HG03045 (cell line): Measurements from ENCODE around the gene PYCARD.
A peak's percentile ranks its signal among the peaks of the same experiment; 100 is the strongest.
"Not testable (repeated sequence)": the region's sequence is repeated elsewhere in the genome, so short reads cannot be mapped to it uniquely, and the experiment has no call there.

Experiments
- ATAC-seq: cut with Tn5 transposase; IDR thresholded peaks from one replicate; pipeline ENCODE4 v1.9.1; 2021; ENCODE audit warnings: mild to moderate bottlenecking, moderate library complexity; ENCODE audit not compliant: unreplicated experiment

PYCARD gene

DNA sequence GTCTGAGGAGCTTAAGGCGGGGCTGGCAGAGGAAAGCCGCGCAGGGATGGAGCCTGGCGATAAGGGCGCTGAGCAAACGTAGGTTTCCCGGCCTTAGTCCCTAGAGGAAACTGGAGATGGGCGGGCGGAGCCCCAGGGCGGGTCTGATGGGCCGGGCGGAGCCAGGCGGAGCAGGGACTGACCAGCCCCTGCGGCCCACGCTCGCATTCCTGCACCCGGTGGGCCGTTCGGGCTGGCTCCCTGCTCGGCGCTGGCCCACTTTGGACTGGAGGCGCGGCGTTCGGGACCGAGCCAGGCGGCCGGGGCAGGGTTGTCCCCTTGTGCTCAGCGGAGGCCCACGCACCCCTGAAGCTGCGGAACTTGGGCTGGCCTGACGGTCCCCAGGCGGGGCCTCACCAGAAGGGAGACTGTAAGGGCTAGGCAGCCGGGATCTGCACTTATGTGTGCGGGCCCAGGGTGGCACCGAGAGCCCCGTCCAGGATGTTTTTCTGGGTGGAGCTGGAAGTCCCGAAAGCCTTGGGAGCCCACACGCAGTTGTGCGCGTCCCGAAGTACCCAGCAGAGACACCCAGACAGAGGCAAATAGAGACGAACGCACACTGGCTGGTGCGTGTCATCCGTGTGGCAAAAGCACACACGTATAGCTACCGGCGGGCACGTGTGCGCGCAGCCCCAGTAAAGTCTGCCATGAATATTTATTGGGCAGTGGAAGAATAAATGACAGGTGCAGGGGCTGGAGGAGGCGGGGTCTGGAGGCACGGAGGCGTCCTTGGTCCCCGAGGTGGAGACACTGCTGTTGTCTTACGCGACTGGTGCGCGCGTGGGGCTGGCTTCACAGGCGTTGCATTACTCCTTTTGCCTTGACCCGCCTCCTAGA, 13.0 kb upstream of the PYCARD start:
- ATAC-seq: no peak

DNA sequence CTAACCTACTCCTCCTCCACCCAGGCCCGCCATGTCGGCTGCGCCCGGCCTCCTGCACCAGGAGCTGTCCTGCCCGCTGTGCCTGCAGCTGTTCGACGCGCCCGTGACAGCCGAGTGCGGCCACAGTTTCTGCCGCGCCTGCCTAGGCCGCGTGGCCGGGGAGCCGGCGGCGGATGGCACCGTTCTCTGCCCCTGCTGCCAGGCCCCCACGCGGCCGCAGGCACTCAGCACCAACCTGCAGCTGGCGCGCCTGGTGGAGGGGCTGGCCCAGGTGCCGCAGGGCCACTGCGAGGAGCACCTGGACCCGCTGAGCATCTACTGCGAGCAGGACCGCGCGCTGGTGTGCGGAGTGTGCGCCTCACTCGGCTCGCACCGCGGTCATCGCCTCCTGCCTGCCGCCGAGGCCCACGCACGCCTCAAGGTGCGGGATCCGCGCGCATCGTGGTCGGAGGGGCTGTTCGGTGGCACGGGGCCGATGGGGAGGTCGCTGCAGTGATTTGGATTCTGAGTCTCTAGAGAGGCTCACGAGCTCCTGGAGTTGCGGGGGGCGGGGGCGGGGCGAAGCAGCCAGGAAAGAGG, 12.2 kb upstream of the PYCARD start:
- ATAC-seq: no peak

GRCh38 chr16:31213877-31214707, 11.5 kb upstream of the PYCARD start, which contains the start of gene TRIM72:
Gene TRIM72, plus strand, starts transcription at chr16:31214119. Its CDS starts 620 bp downstream, at chr16:31214739.
- no peak for ATAC-seq

GRCh38 chr16:31213342-31213741, 10.8 kb upstream of the PYCARD start:
- no peak for ATAC-seq

DNA sequence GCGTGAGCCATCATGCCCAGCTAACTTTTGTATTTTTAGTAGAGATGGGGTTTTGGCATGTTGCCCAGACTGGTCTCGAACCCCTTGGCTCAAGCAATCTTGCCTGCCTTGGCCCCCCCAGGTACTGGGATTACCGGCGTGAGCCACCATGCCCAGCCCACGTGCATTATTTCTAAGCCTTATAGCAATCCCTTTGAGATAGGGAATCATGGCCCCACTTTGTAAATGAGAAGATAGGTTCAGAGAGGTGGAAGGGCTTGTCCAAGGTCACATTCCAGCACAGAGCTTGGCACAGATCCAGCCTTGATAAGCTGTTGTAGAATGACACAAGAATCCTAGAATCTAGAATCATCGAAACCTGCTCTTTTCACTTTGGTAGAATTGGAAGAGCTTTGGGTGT, 4.2 kb upstream of the PYCARD start:
- ATAC-seq: no peak

GRCh38 chr16:31204871-31205666, 2.5 kb upstream of the PYCARD start:
- no peak for ATAC-seq

- peak; percentile 37 for ATAC-seq
These were observed 762 bp downstream of the PYCARD start for GRCh38 chr16:31201582-31202413.

DNA sequence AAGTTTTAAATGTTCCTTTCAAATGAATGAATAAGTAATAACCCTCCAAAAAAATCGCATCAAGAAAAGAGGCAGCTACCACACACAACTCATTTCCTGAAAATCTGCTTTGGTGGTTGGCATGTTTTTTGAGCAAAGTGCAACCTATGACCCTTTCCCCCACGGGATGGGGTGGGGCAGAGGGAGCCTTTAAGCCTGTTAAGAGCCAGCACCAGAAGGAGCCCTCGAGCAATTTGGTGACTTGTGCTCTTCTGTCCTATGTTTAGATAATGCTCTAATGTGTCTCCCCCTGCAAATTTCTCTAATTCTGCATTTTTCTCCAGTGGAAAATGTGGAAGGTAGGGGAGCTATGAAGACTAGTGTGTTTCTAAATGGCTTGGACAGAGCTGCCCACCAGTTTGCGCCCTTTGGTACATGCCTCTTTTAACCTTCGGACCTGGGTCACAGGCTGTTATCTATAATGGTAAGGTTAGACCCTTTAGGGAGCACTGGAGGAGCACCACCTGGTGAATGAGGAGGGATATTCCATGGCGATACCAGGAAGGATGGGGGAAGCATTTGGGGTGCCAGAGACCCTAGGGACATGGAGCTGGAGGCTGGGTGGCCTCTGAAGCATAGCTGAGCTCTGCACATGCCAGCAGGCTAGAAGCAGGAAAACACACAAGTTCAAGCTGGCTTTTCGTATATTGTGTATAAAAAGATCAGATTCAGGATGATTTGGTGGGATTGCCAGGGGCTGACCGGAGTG, 1.6 kb downstream of the PYCARD start:
- no peak for ATAC-seq

DNA sequence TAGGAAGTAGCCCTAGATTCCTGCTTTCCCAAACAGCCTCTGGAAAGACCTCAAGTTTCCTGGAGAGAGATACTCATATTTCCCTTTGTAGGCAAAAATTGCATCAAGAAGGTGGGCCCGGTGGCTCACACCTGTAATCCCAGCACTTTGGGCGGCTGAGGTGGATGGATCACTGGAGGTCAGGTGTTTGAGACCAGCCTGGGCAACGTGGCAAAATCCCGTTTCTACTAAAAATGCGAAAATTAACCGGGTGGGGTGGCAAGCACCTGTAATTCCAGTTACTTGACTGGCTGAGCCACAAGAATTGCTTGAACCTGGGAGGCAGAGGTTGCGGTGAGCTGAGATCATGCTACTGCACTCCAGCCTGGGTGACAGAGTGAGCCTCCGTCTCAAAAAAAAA, 2.4 kb downstream of the PYCARD start:
- ATAC-seq: not testable (repeated sequence)

DNA sequence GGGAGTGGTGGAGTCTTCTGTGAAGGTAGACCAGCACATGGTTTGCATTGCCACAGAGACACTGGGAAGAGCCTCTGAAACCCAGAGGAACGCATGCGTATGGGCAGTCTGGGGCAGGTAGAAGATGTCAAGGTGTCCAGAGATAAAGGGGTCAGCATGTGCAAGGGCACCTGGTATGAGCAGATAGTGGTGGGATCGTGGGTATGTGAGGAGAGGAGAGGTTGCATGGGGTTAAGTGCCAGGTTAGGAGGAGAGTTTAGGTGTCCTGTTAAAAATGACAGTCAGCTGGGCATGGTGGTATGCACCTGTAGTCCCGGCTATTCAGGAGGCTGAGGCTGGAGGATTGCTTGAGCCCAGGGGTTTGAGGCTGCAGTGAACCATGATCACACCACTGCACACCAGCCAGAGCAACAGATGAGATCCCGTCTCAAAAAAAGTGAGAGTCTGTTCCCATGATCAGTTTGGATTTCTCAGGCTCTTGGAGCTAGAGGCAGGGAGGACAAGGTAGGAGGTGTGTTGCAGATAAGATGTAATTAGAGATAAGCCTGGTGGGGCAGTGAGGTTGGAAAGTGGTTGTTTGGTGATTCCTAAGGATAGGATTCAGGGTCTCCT, 3.0 kb downstream of the PYCARD start:
- no peak for ATAC-seq

DNA sequence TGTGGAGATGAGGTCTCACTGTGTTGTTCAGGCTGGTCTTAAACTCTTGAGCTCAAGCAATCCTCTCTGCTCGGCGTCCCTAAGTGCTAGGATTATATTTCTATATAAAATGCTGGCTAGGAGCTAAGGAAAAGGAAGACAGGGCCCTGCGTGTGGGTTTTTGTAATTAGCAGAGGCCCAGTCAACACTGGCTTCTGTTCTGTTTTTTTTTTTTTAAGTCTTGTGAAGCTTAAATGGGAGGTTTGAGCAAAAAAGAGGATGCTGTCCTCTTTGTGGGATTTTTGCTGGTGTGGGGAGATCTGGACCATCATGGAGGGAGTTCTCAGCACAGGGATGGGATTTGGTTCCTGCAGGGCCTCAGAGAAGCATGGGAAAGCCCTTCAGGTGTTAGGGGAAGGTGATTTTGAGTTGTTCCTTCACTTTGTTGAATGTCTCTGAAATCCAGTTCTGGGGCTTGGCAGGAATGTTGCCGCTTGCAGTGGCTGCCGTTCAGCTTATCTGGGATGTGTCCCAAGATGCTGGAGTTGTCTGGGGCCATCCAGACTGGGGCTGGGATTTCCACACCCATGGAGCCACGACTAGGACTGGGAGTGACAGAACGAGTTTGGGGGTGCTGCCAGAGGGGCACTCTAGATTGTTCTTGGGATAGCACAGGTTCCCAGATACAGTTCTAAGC, 4.2 kb downstream of the PYCARD start:
- ATAC-seq: no peak

- ATAC-seq: no peak
These were observed 6.1 kb downstream of the PYCARD start for GRCh38 chr16:31196324-31197088.

DNA sequence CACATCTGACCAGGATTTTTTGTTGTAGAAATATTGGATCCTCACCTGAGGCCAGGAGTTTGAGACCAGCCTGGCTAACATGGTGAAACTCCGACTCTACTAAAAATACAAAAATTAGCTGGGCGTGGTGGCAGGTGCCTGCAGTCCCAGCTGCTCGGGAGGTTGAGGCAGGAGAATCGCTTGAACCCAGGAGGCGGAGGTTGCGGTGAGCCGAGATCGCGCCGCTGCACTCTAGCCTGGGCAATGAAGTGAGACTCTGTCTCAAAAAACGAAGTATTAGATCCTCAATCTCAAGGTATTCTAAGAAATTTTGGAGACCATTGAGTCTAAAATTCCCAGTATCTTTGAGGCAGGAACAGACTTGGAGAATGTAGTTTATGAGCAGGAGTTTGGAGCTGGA, 6.7 kb downstream of the PYCARD start:
- ATAC-seq: not testable (repeated sequence)

- ATAC-seq: no peak
These were observed 7.7 kb downstream of the PYCARD start for GRCh38 chr16:31194898-31195297.

DNA sequence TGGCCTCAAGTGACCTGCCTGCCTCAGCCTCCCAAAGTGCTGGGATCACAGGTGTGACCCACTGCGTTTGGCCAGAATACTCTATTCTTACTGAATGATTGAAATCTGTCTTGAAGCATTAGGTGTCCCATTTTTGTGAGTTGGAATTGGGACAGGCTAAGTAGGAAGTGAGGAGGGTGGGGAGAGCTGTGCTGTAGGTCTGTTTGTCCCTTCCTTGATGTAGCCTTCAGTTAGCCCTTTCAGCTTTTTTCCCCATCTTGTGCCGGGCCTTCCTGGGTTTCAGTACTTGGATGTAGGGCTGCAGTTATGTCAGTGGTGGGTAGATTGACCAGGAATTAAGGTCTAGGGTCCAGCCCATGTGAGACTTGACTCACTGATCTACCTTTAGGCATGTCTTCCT, 8.7 kb downstream of the PYCARD start:
- ATAC-seq: no peak

- ATAC-seq: no peak
These were observed 9.5 kb downstream of the PYCARD start for GRCh38 chr16:31192856-31193642.
